RPMI8226 (cell line): ENCODE measurements around the gene CTNNA2.

Experiments used
- DNase-seq: peaks from one replicate; pipeline ENCODE4 v3.0.0-alpha.2; 2015

Gene CTNNA2

GRCh38 chr2:79796641-79797040 is 283.8 kb downstream of the CTNNA2 start:
- DNase-seq: no peak

DNA sequence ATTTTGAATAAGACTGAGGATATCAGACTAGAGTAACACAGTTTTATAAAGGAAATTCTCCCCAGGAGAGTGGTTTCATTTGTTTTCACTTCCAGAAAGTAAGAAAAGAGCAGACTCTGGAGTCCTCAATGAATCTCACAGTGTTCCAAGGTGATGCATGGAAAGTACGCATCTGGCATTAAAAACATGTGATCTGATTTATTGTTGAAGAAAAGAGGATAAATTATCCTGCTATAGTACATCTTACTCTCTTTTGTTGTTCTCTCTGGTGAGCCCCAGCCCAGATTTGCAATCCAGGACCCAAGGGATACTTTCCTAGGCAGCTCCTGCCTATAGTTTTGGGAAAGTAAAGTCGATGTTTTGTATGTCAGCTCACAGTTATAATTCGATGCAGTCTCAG is 285.9 kb downstream of the CTNNA2 start:
- no peak for DNase-seq

- DNase-seq: no peak
Observed at GRCh38 chr2:79799729-79800128, 286.9 kb downstream of the CTNNA2 start.

GRCh38 chr2:79801082-79801481 is 288.2 kb downstream of the CTNNA2 start:
- DNase-seq: no peak

DNA sequence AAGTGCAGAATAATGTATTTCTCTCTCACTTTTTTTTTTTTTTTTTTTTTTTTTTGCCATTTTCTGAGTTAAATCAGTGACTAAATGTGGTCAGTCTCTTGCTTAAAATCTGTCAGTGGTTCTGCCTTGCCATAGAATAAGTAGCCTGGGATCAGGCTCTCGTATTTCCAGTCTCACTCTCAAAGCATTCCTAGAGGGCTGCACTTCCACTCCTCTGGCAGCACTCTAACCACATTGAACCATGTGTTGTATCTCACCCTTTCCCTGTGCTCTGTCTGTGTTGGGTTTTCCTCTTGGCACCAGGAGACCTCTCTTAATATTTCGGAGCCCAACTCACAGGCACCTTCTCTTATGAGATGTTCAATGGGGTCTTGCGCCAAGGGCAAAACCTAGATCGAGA is 304.4 kb downstream of the CTNNA2 start:
- DNase-seq: no peak

- no peak for DNase-seq
Observed at GRCh38 chr2:79820281-79820680, 307.4 kb downstream of the CTNNA2 start.

GRCh38 chr2:79822136-79822535 is 309.3 kb downstream of the CTNNA2 start:
- DNase-seq: no peak

DNA sequence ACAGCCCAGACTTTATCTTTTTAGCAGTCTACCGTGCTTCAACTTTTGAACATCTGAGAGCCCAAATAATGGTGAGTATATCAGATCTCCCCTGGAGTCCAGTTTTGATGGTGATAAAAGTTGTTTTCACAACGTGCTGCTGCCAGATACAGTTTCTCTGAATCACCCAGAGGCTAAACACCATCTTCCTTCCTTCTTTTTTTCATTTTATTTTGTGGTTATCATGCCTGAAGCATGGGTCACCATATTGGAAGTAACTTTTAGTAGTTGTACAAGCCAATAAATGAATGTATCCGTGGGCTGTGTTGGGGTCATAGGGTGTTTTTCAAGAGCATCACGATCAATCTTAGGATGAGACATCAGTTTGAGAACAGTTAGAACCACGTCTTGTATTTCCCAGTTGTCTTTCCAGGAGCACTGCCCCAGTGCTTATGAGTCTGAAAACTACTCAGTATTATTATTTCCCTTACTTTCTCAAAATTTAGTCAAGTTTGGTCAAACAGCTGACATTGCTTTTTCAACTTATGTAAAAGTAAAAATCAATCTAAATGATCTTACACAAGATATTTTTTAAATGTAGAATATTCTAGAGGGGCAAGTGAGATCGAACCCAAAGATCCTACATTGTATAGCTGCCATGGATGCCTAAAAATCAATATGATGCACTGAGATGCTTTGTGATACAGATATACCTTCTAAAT is 311.4 kb downstream of the CTNNA2 start:
- no peak for DNase-seq

GRCh38 chr2:79827881-79828280 is 315.0 kb downstream of the CTNNA2 start:
- no peak for DNase-seq

GRCh38 chr2:79830501-79830900 is 317.6 kb downstream of the CTNNA2 start:
- no peak for DNase-seq

GRCh38 chr2:79831961-79832360 is 319.1 kb downstream of the CTNNA2 start:
- no peak for DNase-seq

- DNase-seq: no peak
Observed at GRCh38 chr2:79832511-79833234, 319.8 kb downstream of the CTNNA2 start.

DNA sequence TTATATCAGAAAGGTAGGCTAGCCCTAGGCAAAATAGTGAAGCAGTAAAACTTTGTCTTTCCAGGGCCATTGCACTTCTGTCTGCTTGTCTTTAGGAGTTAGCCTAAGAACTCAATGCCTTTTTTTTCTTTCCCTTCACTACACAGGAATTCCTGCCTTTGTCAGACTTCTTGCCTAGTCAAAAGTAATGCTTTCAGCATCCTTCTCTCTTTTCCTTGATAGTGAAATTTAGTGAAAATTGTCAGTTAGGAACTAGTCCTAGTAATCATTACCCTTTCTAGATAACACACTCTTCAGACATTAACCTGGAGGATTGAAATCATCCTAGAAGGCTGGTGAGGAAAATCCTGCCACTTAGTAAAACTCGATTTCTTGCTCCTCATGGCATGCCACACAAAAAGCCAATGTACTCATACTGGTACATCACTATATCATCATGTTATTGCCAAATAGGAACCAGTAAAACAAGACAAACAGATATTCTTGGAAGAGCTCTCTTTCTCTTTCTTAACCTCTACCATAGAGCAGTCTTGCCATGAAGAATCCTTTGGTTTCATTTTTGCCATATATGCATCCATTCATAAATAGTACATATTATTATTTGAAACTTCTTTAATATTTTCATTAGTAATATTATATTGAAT is 320.5 kb downstream of the CTNNA2 start:
- DNase-seq: no peak

- no peak for DNase-seq
Observed at GRCh38 chr2:79835911-79836310, 323.1 kb downstream of the CTNNA2 start.

- no peak for DNase-seq
Observed at GRCh38 chr2:79844011-79844410, 331.2 kb downstream of the CTNNA2 start.

- DNase-seq: no peak
Observed at GRCh38 chr2:79846878-79847277, 334.0 kb downstream of the CTNNA2 start.

- no peak for DNase-seq
Observed at GRCh38 chr2:79849241-79849640, 336.4 kb downstream of the CTNNA2 start.

GRCh38 chr2:79849949-79850348 is 337.1 kb downstream of the CTNNA2 start:
- no peak for DNase-seq

DNA sequence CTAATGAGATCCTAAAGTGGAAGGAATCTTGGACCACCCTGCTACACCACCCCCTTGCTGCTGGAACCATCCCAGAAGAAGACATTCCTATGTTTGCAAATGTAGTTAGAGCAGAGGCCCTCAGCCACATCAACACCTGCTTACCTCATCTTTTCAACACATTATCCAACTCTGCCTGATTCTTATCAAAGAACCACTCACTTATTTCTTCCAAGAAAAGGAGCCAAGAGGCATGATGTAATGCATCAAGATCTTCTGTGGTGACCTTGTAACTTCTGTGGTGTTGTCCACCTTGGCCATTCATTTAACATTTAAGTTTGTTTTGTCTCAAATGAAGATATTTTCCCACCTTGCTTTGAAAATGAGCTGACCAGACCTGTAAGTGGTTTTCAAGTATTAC is 338.1 kb downstream of the CTNNA2 start:
- no peak for DNase-seq

- no peak for DNase-seq
Observed at GRCh38 chr2:79855264-79856006, 342.6 kb downstream of the CTNNA2 start.

GRCh38 chr2:79857888-79858287 is 345.0 kb downstream of the CTNNA2 start:
- DNase-seq: no peak

DNA sequence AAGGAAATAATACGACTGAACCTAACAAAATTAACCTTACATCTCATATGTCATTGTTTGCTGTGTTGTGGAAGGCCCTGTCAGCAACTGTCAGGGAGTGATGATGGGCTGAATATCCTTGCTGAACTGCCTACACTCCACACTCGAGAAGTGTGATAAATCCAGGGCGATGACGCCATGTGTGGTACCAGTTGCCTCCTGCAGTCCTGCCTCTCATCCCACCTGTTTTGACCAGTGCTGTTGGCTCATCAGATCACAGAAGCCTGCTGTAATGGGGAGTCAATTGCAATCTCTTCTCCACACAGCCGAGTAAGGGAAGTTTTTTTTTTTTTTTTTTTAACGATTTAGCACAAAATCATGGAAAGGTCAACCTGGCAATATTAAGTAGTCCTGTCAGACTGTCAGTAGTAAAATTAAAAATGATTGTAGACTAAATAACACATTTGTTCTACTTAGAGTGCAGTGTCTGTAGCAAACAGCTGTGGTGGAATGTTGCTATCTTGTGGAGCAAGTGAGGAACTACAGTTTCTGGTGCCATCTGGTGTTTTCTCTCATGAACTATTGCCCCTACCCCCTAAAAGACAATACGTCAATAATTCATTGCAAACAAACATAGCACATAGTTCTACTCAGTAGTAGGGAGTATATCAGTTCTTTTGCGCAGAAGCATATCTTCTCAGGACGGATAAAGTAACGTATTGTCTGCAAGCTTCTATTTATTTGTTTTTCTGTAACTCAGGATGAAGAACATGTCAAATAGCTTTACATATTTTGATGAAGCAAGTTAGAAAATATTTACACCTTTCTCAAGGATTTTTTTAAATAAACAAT is 347.6 kb downstream of the CTNNA2 start:
- peak; percentile 44 for DNase-seq

DNA sequence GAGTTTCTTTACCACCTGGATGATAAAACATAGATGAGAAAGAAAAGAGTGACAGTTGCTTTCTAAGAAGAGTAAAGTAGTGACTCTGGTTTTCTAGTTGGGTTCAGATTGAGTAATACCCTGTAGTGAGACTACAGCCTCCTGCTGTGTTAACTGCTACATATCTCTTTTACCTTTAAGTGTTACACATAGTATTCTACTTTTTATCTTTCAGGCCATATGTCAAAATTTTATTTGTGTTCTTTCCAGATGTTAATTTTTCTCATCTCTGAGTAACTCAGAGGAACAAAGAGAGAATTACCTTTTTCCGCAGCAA is 348.2 kb downstream of the CTNNA2 start:
- no peak for DNase-seq
